Left lung (tissue), 10 donors: Measurements from ENCODE around the gene BMPR1A. TPM values are rescaled to one million over a fixed set of nuclear protein-coding genes. Genes with fewer than 3 reads are reported as not detected.

Experiments used
- ATAC-seq: fragments of 200-7000 bp; cut with Tn5 transposase; one replicate; pipeline ENCODE4 v1.9.1; 2020; ENCODE audit warnings: moderate library complexity
- DNase-seq, 4 donors: peaks; one replicate each; pipeline ENCODE4 v3.0.0-alpha.2; 2013 to 2020
- H3K27ac ChIP-seq, 2 donors: fragments of 200-600 bp; sonication (generic) in 1 of 2; one replicate each; pipeline versions ENCODE4 v1.5.0 to v1.8.0; 2020 to 2021
- H3K27me3 ChIP-seq, 2 donors: fragments of 200-600 bp; sonication (generic) in 1 of 2; one replicate each; pipeline versions ENCODE4 v1.5.0 to v1.8.0; 2020 to 2021
- H3K36me3 ChIP-seq, 2 donors: fragments of 200-600 bp; sonication (generic) in 1 of 2; one replicate each; pipeline versions ENCODE4 v1.5.0 to v1.8.0; 2020 to 2021
- H3K4me1 ChIP-seq, 2 donors: fragments of 200-600 bp; one replicate each; pipeline ENCODE4 v1.8.0; 2021
- H3K4me3 ChIP-seq, 2 donors: fragments of 200-600 bp; sonication (generic) in 1 of 2; one replicate each; pipeline versions ENCODE4 v1.5.0 to v1.8.0; 2020 to 2021; ENCODE audit warnings: mild to moderate bottlenecking in 1 of 2
- H3K9me3 ChIP-seq, 2 donors: fragments of 200-600 bp; sonication (generic) in 1 of 2; one replicate each; pipeline versions ENCODE4 v1.5.0 to v1.8.0; 2020 to 2021
- intact Hi-C, 2 donors: fragments of 100-400 bp; cut with DNase I; formaldehyde crosslinking; loops; one replicate each; pipeline versions ENCODE4 v1.11.2 to v1.14.2; 2022
- polyA plus RNA-seq, 6 donors: library from polyadenylated mRNA; unstranded; fragments of 120-200 nt; gene quantifications; one replicate each; pipeline ENCODE4 v1.2.1, GENCODE V29; 2013; ENCODE audit not compliant: insufficient read length in 6 of 6
- total RNA-seq, 2 donors: library from RNA; stranded (reverse); fragmentation: NEBNext Ultra II Directional; extraction: Animal tissue kit (Norgen Biotek cat#: 25700); gene quantifications; one replicate each; pipeline ENCODE4 v1.2.1, GENCODE V29; 2021
- TF ChIP-seq, protein P1 (sequence below), 2 donors: fragments of 200-600 bp; sonication (generic) in 1 of 2; IDR thresholded peaks; one replicate each; pipeline versions ENCODE4 v1.5.0 to v1.8.0; 2021; ENCODE audit warnings: antibody characterized with exemption in 2 of 2
- donor health status: DM: no; HTN: yes; CAD: no.
- donor health status: DM: no; HTN: no; CAD: no.

BMPR1A gene
- total and polyA plus RNA-seq, 8 donors = 33.4 to 87.2 (median 72.9) TPM

DNA sequence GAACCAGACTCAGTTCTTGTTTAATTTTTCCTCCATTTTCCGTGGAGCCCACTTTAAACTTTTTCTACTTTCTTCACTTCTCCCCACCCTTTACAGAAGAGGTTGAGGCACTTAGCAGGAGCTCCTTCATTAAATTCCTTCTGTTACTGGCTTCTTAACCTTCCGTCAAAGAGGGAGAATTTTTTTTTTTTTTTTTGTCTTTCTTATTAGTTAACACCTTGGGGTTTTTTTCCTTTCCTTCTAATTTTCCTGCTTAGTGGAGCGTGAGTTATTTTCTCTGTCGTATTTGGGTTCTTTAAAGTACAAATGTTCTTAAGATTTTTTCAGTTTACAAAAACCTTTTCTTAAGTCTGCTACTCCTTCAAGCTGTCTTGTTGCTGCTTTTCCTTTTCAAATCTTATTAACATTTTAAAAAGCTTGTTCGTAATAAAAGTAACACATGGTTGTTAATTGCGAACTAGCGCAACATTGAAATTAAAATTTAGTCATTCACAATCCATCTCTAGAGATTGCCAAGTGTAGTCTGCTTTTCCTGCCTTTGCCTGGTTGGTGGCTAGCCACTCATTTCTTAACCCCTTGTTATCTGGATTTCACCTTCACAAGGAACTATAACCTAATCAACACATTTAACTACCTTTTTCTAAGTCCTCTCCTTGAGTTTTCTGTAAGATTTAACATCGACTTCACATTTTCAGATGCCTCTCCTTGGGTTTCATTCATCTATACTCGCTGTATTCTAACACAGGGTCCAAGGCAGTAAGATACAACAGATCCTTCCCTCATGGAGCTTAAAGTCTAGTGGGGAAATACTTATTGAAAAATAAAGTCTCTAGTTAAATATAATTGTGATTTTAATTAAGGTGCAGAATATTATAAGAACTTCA, 2.0 kb downstream of the BMPR1A start:
- no peaks in the 10 kb centered on the region for H3K36me3 ChIP-seq
- intact Hi-C loops = no loop called here
- H3K27me3 ChIP-seq = peaks cover 19 to 96% of the 10 kb centered on the region in 2 donors
- peaks cover 14 to 15% of the 10 kb centered on the region in 2 donors for H3K4me1 ChIP-seq
- H3K27ac ChIP-seq = peak overlapping the region; percentile 81 to 94
- TF ChIP-seq, protein P1, sequence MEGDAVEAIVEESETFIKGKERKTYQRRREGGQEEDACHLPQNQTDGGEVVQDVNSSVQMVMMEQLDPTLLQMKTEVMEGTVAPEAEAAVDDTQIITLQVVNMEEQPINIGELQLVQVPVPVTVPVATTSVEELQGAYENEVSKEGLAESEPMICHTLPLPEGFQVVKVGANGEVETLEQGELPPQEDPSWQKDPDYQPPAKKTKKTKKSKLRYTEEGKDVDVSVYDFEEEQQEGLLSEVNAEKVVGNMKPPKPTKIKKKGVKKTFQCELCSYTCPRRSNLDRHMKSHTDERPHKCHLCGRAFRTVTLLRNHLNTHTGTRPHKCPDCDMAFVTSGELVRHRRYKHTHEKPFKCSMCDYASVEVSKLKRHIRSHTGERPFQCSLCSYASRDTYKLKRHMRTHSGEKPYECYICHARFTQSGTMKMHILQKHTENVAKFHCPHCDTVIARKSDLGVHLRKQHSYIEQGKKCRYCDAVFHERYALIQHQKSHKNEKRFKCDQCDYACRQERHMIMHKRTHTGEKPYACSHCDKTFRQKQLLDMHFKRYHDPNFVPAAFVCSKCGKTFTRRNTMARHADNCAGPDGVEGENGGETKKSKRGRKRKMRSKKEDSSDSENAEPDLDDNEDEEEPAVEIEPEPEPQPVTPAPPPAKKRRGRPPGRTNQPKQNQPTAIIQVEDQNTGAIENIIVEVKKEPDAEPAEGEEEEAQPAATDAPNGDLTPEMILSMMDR (IDR thresholded peaks at IDR 0.05) = no peak
- H3K9me3 ChIP-seq = no peaks in the 10 kb centered on the region
- no peak for ATAC-seq
- peak overlapping the region; percentile 64 to 69 for H3K4me3 ChIP-seq
- DNase-seq = peak in 1 of 4 donors; percentile 22

DNA sequence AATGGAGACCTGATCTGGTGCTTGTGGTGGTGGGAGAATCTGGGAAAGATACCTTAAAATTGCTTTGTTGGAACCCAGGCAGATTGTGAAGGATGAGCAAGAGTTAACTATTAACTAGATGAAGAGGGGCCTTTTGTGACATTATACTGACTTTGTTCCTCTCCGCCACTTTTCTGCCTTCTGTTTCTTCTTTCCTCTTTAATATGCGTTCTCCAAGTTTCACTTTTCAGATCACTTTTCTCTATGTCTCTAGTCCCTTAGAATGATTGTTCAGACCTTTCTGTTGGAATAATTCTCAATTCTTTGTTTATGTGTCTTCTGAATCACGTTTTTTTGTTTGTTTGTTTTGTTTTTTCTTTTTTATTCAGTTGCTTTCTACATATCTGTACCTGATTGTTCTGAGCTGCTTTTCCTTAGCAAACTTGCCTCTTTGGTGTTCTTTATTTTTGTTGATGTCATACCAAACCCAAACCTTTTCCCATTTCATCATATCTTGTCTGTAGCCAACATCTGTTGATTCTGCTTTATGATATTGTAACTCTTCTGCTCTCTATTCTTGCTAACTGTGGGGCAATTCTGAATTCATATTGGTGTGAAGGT, 2.8 kb downstream of the BMPR1A start:
- ATAC-seq (no peak), DNase-seq (no peak)
- Histone ChIP-seq H3K27ac (peak overlapping the region in 1 of 2 donors; percentile 27), H3K36me3 (no peaks in the 10 kb centered on the region), H3K4me3 (peak overlapping the region; percentile 64 to 69), H3K27me3 (peaks cover 19 to 93% of the 10 kb centered on the region in 2 donors), H3K4me1 (peaks cover 14 to 15% of the 10 kb centered on the region in 2 donors), H3K9me3 (no peaks in the 10 kb centered on the region)
- TF ChIP-seq, protein P1 (IDR thresholded peaks at IDR 0.05) = no peak
- intact Hi-C loops = no loop called here

DNA sequence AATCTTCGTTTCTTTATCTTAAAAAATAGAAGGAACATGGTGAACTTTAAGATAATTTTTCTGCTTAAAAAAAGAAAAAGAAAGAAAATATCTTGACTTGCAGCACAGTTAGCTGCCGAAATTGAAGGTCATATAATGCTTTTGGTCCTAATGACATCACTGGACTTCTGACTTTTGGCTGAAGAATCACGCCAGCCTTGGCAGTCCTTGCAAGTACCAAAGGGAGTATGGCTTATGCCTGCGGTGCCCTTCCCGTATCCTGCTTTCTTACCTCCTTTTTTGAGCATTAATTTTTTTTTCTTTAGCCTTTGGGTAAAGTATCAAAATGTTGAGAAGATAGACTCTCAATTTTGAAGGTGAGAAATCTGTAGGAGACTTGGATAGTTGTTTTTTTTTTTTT, 7.0 kb downstream of the BMPR1A start:
- TF ChIP-seq, protein P1 (IDR thresholded peaks at IDR 0.05) = no peak
- Histone ChIP-seq H3K27ac (no peak overlapping the region), H3K36me3 (no peaks in the 10 kb centered on the region), H3K4me1 (peaks cover 6 to 7% of the 10 kb centered on the region in 2 donors), H3K4me3 (no peak overlapping the region), H3K27me3 (peaks cover 16 to 75% of the 10 kb centered on the region in 2 donors), H3K9me3 (no peaks in the 10 kb centered on the region)
- intact Hi-C loops = no loop called here
- DNase-seq = no peak
- no peak for ATAC-seq

DNA sequence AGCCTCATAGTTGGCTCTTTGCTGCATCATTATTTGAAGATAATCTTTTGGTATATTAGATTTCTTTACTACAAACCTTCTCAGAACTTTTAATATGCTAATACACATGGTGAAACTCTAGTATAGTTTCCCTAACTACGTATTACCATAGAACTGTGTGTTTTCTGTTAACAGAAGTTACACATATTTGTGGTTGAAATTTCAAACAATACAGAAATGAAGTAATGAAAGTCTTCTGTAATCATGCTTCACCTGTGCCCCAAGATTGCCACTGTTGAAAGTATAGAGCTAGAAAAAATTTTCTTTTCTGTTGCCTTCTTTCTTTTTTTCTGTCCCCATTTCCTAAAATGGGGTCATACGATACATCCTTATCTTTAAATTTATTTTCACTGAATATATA, 9.1 kb downstream of the BMPR1A start:
- Histone ChIP-seq H3K36me3 (no peaks in the 10 kb centered on the region), H3K27me3 (peaks cover 2 to 63% of the 10 kb centered on the region in 2 donors), H3K4me3 (no peak overlapping the region), H3K27ac (no peak overlapping the region), H3K4me1 (peaks cover 0 to 6% of the 10 kb centered on the region in 2 donors), H3K9me3 (no peaks in the 10 kb centered on the region)
- TF ChIP-seq, protein P1 (IDR thresholded peaks at IDR 0.05) = no peak
- DNase-seq = no peak
- intact Hi-C loops = no loop called here
- ATAC-seq = peak; percentile 23

DNA sequence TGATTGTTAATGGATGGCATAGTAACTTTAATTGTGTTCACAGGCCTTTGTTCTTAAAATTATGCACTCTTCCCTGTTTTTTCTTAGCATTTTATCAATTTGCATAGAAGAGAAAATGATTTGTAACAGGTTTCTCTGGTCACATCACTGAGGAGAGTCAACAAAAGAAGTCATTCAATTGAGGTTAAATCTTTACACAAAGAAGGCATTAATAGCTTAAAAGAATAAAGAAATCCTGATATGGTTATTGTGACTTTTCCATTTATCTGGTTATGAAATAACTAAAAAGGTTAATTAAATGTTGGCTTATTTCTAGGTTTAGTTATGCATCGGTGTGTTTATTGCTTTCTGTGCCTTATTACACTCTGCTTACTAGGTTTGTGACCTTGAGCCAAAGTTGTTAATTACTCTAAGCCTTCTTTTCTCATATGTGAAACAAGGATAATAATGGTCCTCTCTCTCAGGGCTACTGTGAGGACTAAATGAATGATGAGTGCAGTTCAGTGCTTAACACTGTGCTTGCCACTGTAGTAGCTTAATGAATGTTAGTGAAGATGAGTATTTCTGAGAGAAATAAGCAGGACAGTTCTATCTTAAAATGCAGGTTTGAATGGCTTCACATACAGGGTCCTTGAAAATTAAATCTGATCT, 12.1 kb downstream of the BMPR1A start:
- H3K36me3 ChIP-seq = no peaks in the 10 kb centered on the region
- no peak for ATAC-seq
- DNase-seq = no peak
- H3K9me3 ChIP-seq = no peaks in the 10 kb centered on the region
- no peak overlapping the region for H3K27ac ChIP-seq
- no peak overlapping the region for H3K4me3 ChIP-seq
- peaks cover 0 to 6% of the 10 kb centered on the region in 2 donors for H3K4me1 ChIP-seq
- intact Hi-C loops = no loop called here
- TF ChIP-seq, protein P1 (IDR thresholded peaks at IDR 0.05) = no peak
- peaks cover 0 to 36% of the 10 kb centered on the region in 2 donors for H3K27me3 ChIP-seq
